ENCODE measurements around the gene SIRT6. TPM values are rescaled to one million over a fixed set of nuclear protein-coding genes. Genes with fewer than 3 reads are reported as not detected.
A peak's percentile ranks its signal among the peaks of the same experiment; 100 is the strongest.
"Not testable (repeated sequence)": the region's sequence is repeated elsewhere in the genome, so short reads cannot be mapped to it uniquely, and the experiment has no call there.

Gene SIRT6
- total RNA-seq, 1 experiment from 2014 or later: 18.4 TPM

GRCh38 chr19:4175669-4175931, 6.8 kb downstream of the SIRT6 start:
- peaks cover 24% of the 10 kb centered on the region for H3K36me3 ChIP-seq
- H3K4me1 ChIP-seq (replicated peaks): peaks cover 5% of the 10 kb centered on the region
- DNase-seq (ENCODE audit: low read depth in 1 of 2, low spot score in 2 of 2): no peak
- peaks cover 7% of the 10 kb centered on the region for H3K27me3 ChIP-seq (replicated peaks)
- no peak overlapping the region for H3K4me3 ChIP-seq
- H3K27ac ChIP-seq: no peak overlapping the region
- H3K9me3 ChIP-seq (replicated peaks): no peaks in the 10 kb centered on the region

GRCh38 chr19:4174895-4175668, 7.3 kb downstream of the SIRT6 start:
- H3K4me3 ChIP-seq: no peak overlapping the region
- peaks cover 7% of the 10 kb centered on the region for H3K27me3 ChIP-seq (replicated peaks)
- peaks cover 5% of the 10 kb centered on the region for H3K4me1 ChIP-seq (replicated peaks)
- no peak overlapping the region for H3K27ac ChIP-seq
- no peak for DNase-seq (ENCODE audit: low read depth in 1 of 2, low spot score in 2 of 2)
- no peaks in the 10 kb centered on the region for H3K9me3 ChIP-seq (replicated peaks)
- peaks cover 19% of the 10 kb centered on the region for H3K36me3 ChIP-seq

DNA sequence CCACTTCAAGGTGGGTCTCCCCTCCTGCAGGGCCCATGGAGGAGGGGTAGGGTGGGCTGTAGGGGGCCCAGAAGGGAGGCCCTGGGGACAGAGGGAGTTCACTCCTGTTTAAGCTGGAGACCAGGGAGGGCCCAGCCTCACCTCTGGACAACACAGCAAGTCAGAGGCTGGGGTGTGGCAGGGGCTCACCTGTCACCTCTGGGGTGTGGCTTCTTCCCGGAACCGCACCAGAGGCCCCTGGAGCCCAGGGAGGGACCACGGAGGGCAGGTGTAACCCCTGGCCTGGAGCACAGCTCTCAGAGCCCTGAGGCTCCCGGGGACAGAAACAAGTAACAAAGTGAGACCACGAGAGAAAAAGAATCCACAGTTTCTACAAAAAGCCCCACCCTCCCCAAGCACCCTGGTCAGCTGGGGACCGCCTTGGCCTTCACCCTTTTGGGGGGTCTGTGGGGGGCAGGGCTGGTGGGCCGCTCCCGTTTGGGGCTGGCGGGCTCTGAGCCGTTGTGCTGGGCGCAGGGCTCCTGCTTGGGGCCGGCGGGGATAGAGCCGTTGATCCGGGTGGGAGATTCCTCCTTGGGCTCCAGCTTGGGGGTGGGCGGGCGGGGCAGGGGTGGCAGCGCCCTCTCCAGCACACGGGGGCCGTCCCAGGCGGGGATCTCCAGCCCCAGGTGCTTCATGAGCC, 8.0 kb downstream of the SIRT6 start:
- Histone ChIP-seq H3K36me3 (peaks cover 13% of the 10 kb centered on the region), H3K4me3 (no peak overlapping the region), H3K9me3 (replicated peaks) (no peaks in the 10 kb centered on the region), H3K27me3 (replicated peaks) (peaks cover 7% of the 10 kb centered on the region), H3K4me1 (replicated peaks) (peaks cover 5% of the 10 kb centered on the region), H3K27ac (no peak overlapping the region)
- DNase-seq (ENCODE audit: low read depth in 1 of 2, low spot score in 2 of 2): no peak

DNA sequence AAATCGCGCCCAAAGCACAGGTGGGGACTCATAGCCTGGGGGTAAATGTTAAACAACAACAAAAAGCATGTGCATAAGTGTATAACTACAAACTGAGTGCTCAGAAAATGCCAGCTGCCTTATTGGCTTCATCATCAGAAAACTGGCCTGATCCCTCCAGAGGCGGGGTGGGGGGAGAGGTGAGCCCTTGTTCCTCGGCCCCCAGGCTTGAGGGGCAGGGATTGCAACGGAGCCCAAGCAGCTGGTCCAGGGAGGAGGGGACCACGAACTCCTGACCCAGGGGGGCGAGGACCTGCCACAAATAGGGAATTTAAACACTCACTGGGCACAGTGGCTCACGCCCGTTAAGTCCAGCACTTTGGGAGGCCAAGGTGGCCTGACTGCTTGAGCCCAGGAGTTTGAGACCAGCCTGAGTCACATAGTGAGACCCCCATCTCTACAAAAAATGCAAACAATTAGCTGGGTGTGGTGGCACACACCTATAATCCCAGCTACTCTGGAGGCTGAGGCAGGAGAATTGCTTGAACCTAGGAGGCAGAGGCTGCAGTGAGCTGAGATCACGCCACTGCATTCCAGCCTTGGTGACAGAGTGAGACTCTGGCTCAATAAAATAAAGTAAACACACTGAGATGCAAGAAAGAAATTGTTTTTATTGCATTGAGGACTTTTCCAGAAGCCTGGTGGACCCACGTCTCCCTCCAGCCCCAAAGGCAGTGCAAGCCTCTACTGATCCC, 8.7 kb downstream of the SIRT6 start:
- no peak for DNase-seq (ENCODE audit: low read depth in 1 of 2, low spot score in 2 of 2)
- Histone ChIP-seq H3K27ac (no peak overlapping the region), H3K4me1 (replicated peaks) (peaks cover 5% of the 10 kb centered on the region), H3K4me3 (no peak overlapping the region), H3K36me3 (peaks cover 9% of the 10 kb centered on the region), H3K27me3 (replicated peaks) (peaks cover 7% of the 10 kb centered on the region), H3K9me3 (replicated peaks) (no peaks in the 10 kb centered on the region)

DNA sequence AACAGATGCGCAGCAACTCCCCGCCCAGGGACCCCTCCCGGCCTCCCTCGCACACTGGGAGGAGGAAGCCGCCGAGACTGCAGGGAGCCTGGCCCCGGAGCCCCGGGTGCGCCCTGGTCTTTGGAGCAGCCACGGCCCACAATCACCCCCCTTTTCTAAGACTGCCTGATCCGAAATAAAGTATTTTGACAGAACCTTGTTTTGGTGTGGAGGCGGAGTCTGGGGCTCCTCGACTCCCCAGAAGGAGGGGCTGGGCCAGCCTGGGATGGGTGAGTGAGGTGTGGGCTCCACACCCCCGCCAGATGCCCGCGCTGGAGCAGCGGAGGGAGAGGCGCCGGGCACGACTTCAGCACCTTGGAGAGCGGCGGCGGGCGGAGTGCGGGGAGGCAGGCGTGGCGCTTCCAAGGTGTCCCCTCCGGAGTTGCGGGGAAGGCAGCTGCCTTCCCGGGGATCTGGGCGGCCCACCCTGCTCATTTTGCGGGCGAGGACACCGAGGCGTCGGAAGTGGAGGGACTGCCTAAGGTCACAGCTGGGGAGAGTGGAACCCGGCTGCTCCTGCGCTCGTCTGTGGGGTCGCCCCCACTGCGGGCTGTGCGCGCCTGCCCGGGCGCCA, 9.4 kb downstream of the SIRT6 start:
- Histone ChIP-seq H3K4me1 (replicated peaks) (peaks cover 5% of the 10 kb centered on the region), H3K4me3 (no peak overlapping the region), H3K36me3 (peaks cover 4% of the 10 kb centered on the region; the same call in 1 of the 2 replicates), H3K27me3 (replicated peaks) (peaks cover 7% of the 10 kb centered on the region), H3K9me3 (replicated peaks) (no peaks in the 10 kb centered on the region), H3K27ac (no peak overlapping the region)
- DNase-seq (ENCODE audit: low read depth in 1 of 2, low spot score in 2 of 2): peak; percentile 49 to 59

- Histone ChIP-seq H3K4me3 (no peak overlapping the region), H3K36me3 (no peaks in the 10 kb centered on the region), H3K27ac (no peak overlapping the region), H3K9me3 (replicated peaks) (no peaks in the 10 kb centered on the region), H3K27me3 (replicated peaks) (peaks cover 7% of the 10 kb centered on the region), H3K4me1 (replicated peaks) (peaks cover 5% of the 10 kb centered on the region)
- no peak for DNase-seq (ENCODE audit: low read depth in 1 of 2, low spot score in 2 of 2)
Observed at GRCh38 chr19:4171676-4172075, 10.7 kb downstream of the SIRT6 start.

GRCh38 chr19:4164262-4164661, 18.1 kb downstream of the SIRT6 start:
- H3K4me1 ChIP-seq (replicated peaks): no peaks in the 10 kb centered on the region
- no peaks in the 10 kb centered on the region for H3K36me3 ChIP-seq
- H3K27ac ChIP-seq: no peak overlapping the region
- no peaks in the 10 kb centered on the region for H3K9me3 ChIP-seq (replicated peaks)
- H3K4me3 ChIP-seq: no peak overlapping the region
- 0 out of 2 replicates have a peak, but pooled peaks cover 4% of the 10 kb centered on the region for H3K27me3 ChIP-seq (replicated peaks)
- no peak for DNase-seq (ENCODE audit: low read depth in 1 of 2, low spot score in 2 of 2)

- no peaks in the 10 kb centered on the region for H3K4me1 ChIP-seq (replicated peaks)
- H3K27ac ChIP-seq: no peak overlapping the region
- DNase-seq (ENCODE audit: low read depth in 1 of 2, low spot score in 2 of 2): no peak
- no peak overlapping the region for H3K4me3 ChIP-seq
- no peaks in the 10 kb centered on the region for H3K36me3 ChIP-seq
- H3K9me3 ChIP-seq (replicated peaks): no peaks in the 10 kb centered on the region
- H3K27me3 ChIP-seq (replicated peaks): peaks cover 14% of the 10 kb centered on the region
Observed at GRCh38 chr19:4161415-4162077, 20.8 kb downstream of the SIRT6 start.

- H3K27ac ChIP-seq; H3K9me3 ChIP-seq (replicated peaks); DNase-seq (ENCODE audit: low read depth in 1 of 2, low spot score in 2 of 2); H3K4me1 ChIP-seq (replicated peaks); H3K4me3 ChIP-seq; H3K36me3 ChIP-seq: not testable (repeated sequence)
- peaks cover 30% of the 10 kb centered on the region for H3K27me3 ChIP-seq (replicated peaks)
Observed at GRCh38 chr19:4157971-4158370, 24.4 kb downstream of the SIRT6 start.

DNA sequence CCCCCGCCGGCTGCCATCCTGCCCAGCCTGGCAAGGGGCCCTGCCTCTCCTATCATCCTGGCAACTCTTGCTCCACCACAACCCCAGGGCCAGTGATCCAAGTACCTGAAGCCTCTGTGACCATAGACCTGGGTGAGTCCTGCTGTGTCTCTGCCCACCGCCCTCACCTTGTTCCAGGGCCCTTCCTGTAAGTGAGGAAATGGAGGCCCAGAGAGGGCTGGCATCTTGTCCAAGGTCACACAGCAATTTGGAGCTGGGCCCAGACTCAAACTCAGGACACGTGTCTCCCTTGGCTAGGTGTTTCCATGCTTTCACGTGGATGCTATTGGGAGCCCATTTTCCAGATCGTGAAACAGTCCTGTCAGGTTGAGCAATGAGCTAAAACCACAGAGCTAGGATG, 25.2 kb downstream of the SIRT6 start:
- Histone ChIP-seq H3K4me1 (replicated peaks) (no peaks in the 10 kb centered on the region), H3K9me3 (replicated peaks) (no peaks in the 10 kb centered on the region), H3K27me3 (replicated peaks) (peaks cover 35% of the 10 kb centered on the region), H3K4me3 (no peak overlapping the region), H3K27ac (no peak overlapping the region), H3K36me3 (no peaks in the 10 kb centered on the region)
- DNase-seq (ENCODE audit: low read depth in 1 of 2, low spot score in 2 of 2): no peak

DNA sequence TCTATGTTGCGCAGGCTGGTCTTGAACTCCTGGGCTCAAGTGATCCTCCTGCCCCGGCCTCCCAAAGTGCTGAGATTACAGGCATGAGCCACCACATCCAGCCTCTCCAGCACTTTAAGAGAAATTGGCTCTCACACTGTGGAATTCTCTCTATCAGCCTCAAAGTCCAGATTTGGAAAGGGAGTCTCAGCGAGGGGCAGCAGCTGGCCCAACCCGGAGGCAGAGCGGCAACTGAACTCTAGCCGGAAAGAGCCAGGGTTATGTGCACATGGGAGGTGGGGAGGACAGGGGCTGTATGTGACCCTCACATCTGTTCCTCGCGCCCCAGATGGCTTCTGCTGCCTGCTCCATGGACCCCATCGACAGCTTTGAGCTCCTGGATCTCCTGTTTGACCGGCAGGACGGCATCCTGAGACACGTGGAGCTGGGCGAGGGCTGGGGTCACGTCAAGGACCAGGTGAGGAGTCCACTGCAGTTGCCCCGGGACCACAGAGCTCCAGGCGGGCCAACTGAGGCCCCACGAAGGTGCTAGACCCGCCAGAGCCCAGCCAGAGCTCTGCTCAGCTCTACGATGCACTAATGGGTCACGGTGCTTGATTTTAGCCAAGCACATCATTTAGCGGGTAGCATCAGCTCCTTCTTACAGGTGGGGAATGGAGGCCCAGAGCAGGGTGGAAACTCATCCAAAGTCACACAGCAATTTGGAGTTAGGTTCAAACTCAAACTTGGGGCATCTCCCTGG, 27.6 kb downstream of the SIRT6 start:
- no peaks in the 10 kb centered on the region for H3K4me1 ChIP-seq (replicated peaks)
- no peak for DNase-seq (ENCODE audit: low read depth in 1 of 2, low spot score in 2 of 2)
- H3K9me3 ChIP-seq (replicated peaks): no peaks in the 10 kb centered on the region
- H3K27me3 ChIP-seq (replicated peaks): peaks cover 51% of the 10 kb centered on the region
- H3K36me3 ChIP-seq: no peaks in the 10 kb centered on the region
- no peak overlapping the region for H3K4me3 ChIP-seq
- H3K27ac ChIP-seq: no peak overlapping the region

DNA sequence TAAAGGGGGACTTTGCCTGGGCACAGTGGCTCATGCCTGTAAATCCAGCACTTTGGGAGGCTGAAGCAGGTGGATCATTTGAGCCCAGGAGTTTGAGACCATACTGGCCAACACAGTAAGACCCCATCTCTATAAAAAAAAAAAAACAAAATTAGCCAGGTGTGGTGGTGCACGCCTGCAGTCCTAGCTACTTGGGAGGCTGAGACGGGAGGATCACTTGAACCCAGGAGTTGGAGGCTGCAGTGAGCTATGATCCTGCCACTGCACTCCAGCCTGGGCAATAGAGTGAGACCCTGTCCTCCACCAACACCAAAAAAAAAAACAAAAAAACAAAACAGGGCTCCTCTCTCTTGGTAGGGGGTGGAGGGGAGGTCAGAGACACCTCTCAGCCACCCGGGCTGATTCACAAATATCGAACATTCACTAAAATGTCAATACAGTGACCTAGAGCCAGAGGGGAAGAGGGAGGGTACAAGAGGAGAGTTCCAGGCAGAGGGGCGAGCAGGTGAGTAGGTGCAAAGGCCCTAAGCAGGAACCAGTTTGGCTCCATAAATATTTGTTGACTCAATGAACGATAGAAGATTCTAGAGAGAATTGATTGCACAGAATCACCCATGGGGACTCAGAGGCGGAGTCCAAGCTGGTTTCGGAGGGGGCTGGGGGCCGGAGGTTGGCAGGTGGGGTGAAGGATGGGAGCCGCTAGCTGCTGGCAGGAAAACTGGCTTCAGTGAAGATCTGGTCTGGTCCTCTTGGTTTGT, 29.9 kb downstream of the SIRT6 start:
- no peak overlapping the region for H3K4me3 ChIP-seq
- H3K4me1 ChIP-seq (replicated peaks): no peaks in the 10 kb centered on the region
- H3K27me3 ChIP-seq (replicated peaks): peaks cover 54% of the 10 kb centered on the region
- DNase-seq (ENCODE audit: low read depth in 1 of 2, low spot score in 2 of 2): no peak
- H3K9me3 ChIP-seq (replicated peaks): no peaks in the 10 kb centered on the region
- no peak overlapping the region for H3K27ac ChIP-seq
- H3K36me3 ChIP-seq: no peaks in the 10 kb centered on the region
